Lower leg skin (tissue), 4 donors: ENCODE measurements around the gene ATP5MC2. TPM values are rescaled to one million over a fixed set of nuclear protein-coding genes. Genes with fewer than 3 reads are reported as not detected.
A peak's percentile ranks its signal among the peaks of the same experiment; 100 is the strongest.

Source experiments
- DNase-seq, 2 donors: peaks; one replicate each; pipeline ENCODE4 v3.0.0-alpha.2; 2019; ENCODE audit warnings: low spot score in 2 of 2
- H3K4me3 ChIP-seq: fragments of 200-600 bp; sonication (generic); 2 replicates; pipeline ENCODE4 v1.5.1; 2017; ENCODE audit warnings: mild to moderate bottlenecking, low read depth; ENCODE audit not compliant: poor library complexity, severe bottlenecking
- CTCF ChIP-seq, 3 donors: fragments of 450-650 bp; IDR thresholded peaks; one replicate each; pipeline ENCODE4 v1.5.1; 2016; ENCODE audit warnings: antibody characterized with exemption in 3 of 3, mild to moderate bottlenecking in 3 of 3, moderate library complexity in 2 of 3
- POLR2A ChIP-seq, 2 donors: fragments of 450-650 bp; IDR thresholded peaks; one replicate each; pipeline ENCODE4 v1.6.1; 2016 to 2017; ENCODE audit warnings: antibody characterized with exemption in 2 of 2, mild to moderate bottlenecking in 1 of 2, moderate library complexity in 1 of 2
- WGBS, 2 donors: methylation state at CpG; one replicate each; pipeline ENCODE4 v1.1.5; 2018; 5-methylcytosine and 5-hydroxymethylcytosine counted together
- intact Hi-C: fragments of 100-400 bp; cut with DNase I; formaldehyde crosslinking; loops from one replicate; pipeline ENCODE4 v1.15.0; 2023; ENCODE audit warnings: low total_unique reads
- total RNA-seq, 4 donors: library from RNA; depleted of rRNA; stranded (reverse); fragments of >200 nt; gene quantifications; one replicate each; pipeline ENCODE4 v1.1.0, GENCODE V29; 2016

Gene ATP5MC2
- total RNA-seq, 4 donors from 2014 or later, result 214 to 533 (median 318) TPM

DNA sequence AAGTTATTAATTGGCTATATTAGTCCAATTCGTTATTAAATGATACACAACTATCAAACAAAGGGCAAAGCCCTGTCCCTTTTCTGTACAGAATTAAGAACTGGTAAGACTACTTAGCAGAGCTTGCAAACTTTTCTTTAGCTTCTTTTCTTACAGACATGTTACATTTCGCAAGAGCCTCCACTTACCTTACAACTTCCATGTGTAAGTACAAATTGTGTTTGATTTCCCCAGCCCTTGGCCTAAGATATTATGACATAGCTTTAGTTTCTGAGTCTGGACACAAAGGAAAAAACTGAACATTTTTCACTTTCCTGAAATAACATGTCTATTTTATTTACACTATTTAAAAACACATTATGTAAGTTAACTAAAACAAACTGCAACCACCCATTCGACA lies 51.4 kb downstream of the ATP5MC2 start:
- TF ChIP-seq CTCF (IDR thresholded peaks at IDR 0.05), result no peak
- no peak for TF ChIP-seq POLR2A (IDR thresholded peaks at IDR 0.05)
- WGBS, 2 donors, result 13 to 18% methylated on average over 3 of the region's 3 CpGs
- no peak for DNase-seq
- no peak overlapping the region for H3K4me3 ChIP-seq
- intact Hi-C loops, result loop anchor here (10.0 kb wide), 1 partner anchor 50 kb away; the partner anchor contains the start of gene ATP5MC2

GRCh38 chr12:53623548-53624385 lies 52.1 kb downstream of the ATP5MC2 start:
- intact Hi-C loops, result loop anchor here (10.0 kb wide), 1 partner anchor 51 kb away; the partner anchor contains the start of gene ATP5MC2
- TF ChIP-seq CTCF (IDR thresholded peaks at IDR 0.05) (no peak), POLR2A (IDR thresholded peaks at IDR 0.05) (peak in 1 of 2 donors; percentile 6)
- peak in 1 of 2 donors; percentile 43 for DNase-seq
- 2 to 4% methylated on average over 7 of the region's 7 CpGs for WGBS, 2 donors
- no peak overlapping the region for H3K4me3 ChIP-seq

DNA sequence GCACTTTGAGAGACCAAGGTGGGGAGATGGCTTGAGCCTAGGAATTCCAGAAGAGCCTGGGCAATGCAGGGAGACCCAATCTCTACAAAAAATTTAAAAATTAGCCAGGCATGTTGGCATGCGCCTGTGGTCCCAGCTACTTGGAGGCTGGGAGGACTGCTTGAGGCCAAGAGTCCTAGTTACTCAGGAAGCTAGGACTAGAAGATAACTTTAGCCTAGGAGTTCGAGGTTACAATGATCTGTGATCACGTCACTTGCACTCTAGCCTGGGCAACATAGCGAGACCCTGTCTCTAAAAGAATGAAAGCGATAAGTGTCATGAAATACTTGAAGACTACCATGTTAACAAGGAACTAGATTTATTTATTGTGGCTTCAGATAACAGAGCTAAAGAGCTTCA lies 53.2 kb downstream of the ATP5MC2 start:
- no peak for DNase-seq
- intact Hi-C loops, result loop anchor here (10.0 kb wide), 1 partner anchor 52 kb away; the partner anchor contains the start of gene ATP5MC2
- TF ChIP-seq CTCF (IDR thresholded peaks at IDR 0.05) (no peak), POLR2A (IDR thresholded peaks at IDR 0.05) (no peak)
- no peak overlapping the region for H3K4me3 ChIP-seq
- WGBS, 2 donors, result 89 to 90% methylated on average over 5 of the region's 5 CpGs

DNA sequence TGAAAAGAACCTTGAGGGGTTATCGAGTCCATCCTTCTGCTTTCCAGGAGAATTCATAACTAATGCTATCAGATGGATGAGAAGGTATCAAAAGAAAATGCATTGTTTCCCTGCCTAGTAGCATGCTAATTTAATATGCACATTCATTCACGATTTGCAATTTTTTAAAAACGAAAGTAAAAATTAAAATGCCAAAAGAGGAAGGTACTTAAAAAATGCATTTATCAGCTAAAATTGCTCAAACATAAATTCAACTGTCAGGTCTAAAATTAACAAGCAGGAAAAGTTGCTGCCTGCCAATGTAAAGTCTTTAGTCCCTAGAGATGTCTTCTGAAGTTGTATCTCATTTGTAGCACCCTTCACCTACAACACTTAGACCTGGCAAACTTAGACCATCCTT lies 57.6 kb downstream of the ATP5MC2 start:
- H3K4me3 ChIP-seq, result no peak overlapping the region
- 4 to 6% methylated on average over 3 of the region's 3 CpGs for WGBS, 2 donors
- intact Hi-C loops, result no loop called here
- no peak for DNase-seq
- TF ChIP-seq POLR2A (IDR thresholded peaks at IDR 0.05), result no peak
- no peak for TF ChIP-seq CTCF (IDR thresholded peaks at IDR 0.05)

DNA sequence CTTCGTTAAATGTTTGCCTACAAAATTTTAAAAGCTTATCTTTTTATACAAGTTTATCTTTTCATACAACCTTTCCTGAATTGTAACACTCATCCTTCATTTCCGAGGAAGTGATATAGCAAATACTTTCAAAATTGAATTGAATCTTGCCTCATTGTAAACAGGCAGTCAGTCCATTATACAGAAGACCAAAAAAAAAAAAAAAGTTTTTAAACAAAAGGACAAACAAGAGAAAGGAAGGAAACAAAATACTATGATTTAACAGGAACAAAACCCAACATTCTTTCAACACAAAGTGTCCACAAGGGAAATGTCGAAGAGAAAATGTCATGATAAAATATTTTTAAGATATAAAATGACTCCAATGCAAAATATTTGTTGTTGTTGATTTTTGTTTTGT lies 58.2 kb downstream of the ATP5MC2 start:
- WGBS, 2 donors, result 47 to 50% methylated on average over 3 of the region's 3 CpGs
- no peak for DNase-seq
- no peak overlapping the region for H3K4me3 ChIP-seq
- intact Hi-C loops, result no loop called here
- TF ChIP-seq CTCF (IDR thresholded peaks at IDR 0.05) (no peak), POLR2A (IDR thresholded peaks at IDR 0.05) (no peak)
